ENCODE measurements around the gene RORC. TPM values are rescaled to one million over a fixed set of nuclear protein-coding genes. Genes with fewer than 3 reads are reported as not detected.
"Not testable (repeated sequence)": the region's sequence is repeated elsewhere in the genome, so short reads cannot be mapped to it uniquely, and the experiment has no call there.

Gene RORC
- total and polyA plus RNA-seq, 8 donors: 11.9 to 36.7 (median 23.1) TPM

- Histone ChIP-seq H3K4me1 (no peaks in the 10 kb centered on the region), H3K9me3 (no peaks in the 10 kb centered on the region), H3K27me3 (no peaks in the 10 kb centered on the region), H3K27ac (no peak overlapping the region), H3K4me3 (no peak overlapping the region), H3K36me3 (no peaks in the 10 kb centered on the region)
- 77 to 80% methylated on average over 6 of the region's 6 CpGs for WGBS, 2 donors
- DNase-seq: no peak
- no peak for FAIRE-seq
- no peak for TF ChIP-seq CTCF (IDR thresholded peaks at IDR 0.05)
- ATAC-seq: no peak
- intact Hi-C loops (cut with DNase I): no loop called here
These were observed 28.3 kb upstream of the RORC start for GRCh38 chr1:151859891-151860293.

DNA sequence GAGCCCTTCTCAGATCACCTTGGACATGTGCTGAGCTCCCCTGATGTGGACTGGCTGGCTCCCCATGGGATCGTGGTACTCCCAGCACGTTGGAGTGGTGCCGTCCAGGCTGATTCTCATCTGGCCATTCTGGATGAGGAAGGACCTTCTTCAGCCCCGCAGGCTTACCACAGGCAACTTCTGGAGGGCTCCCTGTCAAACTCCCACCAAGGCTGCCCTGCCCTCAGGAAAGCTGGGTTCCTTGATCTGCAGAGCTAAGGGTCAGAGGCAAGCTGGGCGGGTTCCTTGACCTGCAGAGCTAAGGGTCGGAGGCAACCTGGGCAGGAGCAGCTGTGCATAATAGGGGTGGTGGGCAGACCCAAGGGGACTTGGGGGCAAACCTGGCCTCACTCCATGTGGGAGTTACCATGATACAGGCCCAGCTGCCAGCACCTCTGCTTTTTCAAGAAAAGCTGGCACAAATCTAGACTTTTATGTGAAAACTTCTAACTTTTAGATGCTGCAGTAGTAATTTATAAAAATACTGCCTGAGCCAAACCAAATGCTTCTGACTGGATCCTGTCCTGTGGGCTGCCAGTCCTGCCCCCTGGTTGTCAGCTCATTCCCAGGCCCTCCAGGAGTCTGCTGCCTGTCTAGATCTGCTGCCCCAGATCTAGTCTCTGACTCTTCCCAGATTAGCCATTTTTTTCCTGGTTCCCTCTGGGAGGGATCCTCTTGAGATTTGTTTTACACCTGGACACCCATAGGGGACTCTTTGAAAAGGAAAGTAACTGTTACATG, 27.5 kb upstream of the RORC start:
- Histone ChIP-seq H3K27ac (no peak overlapping the region), H3K9me3 (no peaks in the 10 kb centered on the region), H3K36me3 (no peaks in the 10 kb centered on the region), H3K4me1 (no peaks in the 10 kb centered on the region), H3K4me3 (no peak overlapping the region), H3K27me3 (no peaks in the 10 kb centered on the region)
- no peak for ATAC-seq
- TF ChIP-seq CTCF (IDR thresholded peaks at IDR 0.05): no peak
- 75 to 87% methylated on average over 6 of the region's 6 CpGs for WGBS, 2 donors
- DNase-seq: no peak
- FAIRE-seq: no peak
- intact Hi-C loops (cut with DNase I): no loop called here

DNA sequence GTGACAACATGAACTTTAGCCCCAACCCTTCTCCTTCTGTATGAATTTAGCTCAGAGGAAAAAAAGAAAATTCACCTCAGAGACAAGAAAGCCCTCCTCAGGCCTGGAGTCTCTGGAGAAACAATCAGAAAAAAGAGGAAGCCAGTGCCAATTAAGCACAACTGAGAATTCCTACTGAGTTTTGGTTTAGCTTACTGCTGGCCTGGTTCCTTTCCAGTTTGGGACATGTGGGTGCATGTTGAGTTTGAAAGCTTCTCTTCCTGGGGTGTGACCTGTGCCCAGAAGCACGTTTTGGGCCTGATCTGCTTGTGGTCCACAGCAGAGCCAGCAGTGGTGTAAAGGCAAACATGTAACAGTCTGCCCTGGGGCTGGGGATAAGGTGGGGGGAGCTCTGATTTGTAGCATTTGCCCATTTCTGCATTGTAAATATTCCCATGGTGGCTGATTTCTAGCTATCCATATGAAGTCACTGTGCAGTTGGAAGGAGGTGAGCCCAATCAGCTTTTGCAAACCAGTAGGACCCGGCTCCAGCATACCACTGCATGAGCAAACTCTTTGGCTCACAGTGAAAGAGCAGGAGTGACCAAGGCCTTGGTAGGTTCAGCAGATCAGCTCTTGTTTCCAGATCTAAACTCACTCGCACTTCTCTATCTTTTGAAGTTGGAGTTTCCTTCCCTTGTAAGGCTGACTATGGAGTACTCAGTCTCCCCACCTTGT, 26.6 kb upstream of the RORC start:
- Histone ChIP-seq H3K27ac (no peak overlapping the region), H3K27me3 (no peaks in the 10 kb centered on the region), H3K9me3 (no peaks in the 10 kb centered on the region), H3K4me1 (no peaks in the 10 kb centered on the region), H3K36me3 (no peaks in the 10 kb centered on the region), H3K4me3 (no peak overlapping the region)
- 68 to 78% methylated on average over 3 of the region's 3 CpGs for WGBS, 2 donors
- no peak for ATAC-seq
- no peak for TF ChIP-seq CTCF (IDR thresholded peaks at IDR 0.05)
- intact Hi-C loops (cut with DNase I): no loop called here
- DNase-seq: no peak
- FAIRE-seq: no peak

- Histone ChIP-seq H3K4me3 (no peak overlapping the region), H3K36me3 (no peaks in the 10 kb centered on the region), H3K9me3 (no peaks in the 10 kb centered on the region), H3K4me1 (no peaks in the 10 kb centered on the region), H3K27me3 (no peaks in the 10 kb centered on the region), H3K27ac (no peak overlapping the region)
- no peak for DNase-seq
- intact Hi-C loops (cut with DNase I): no loop called here
- TF ChIP-seq CTCF (IDR thresholded peaks at IDR 0.05): no peak
- ATAC-seq: no peak
- FAIRE-seq: no peak
- 68 to 75% methylated on average over 4 of the region's 4 CpGs for WGBS, 2 donors
These were observed 24.3 kb upstream of the RORC start for GRCh38 chr1:151855933-151856332.

DNA sequence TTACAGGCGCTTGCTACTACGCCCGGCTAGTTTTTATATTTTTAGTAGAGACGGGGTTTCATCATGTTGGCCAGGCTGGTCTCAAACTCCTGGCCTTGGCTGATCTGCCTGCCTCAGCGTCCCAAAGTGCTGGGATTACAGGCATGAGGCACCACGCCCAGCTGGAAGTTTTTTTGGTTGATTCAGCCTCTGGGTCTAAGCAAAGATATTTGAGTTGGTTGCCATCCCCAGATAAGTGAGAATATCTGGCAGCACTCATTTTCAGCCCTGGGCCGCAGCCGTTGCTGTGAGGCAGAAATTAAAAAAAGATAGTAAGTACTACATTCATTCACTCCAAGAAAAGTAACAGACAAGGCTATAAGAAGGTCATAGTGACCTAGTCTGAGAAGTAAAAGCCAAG, 23.9 kb upstream of the RORC start:
- intact Hi-C loops (cut with DNase I); H3K27ac ChIP-seq; H3K36me3 ChIP-seq; H3K9me3 ChIP-seq; FAIRE-seq; H3K27me3 ChIP-seq; ATAC-seq; H3K4me3 ChIP-seq; H3K4me1 ChIP-seq; DNase-seq: not testable (repeated sequence)
- 78% methylated on average over 8 of the region's 8 CpGs for WGBS, 2 donors

Measured in pancreas (tissue), 10 donors.